Osteocyte (in vitro differentiated cells): ENCODE measurements around the gene UNC119. TPM values are rescaled to one million over a fixed set of nuclear protein-coding genes. Genes with fewer than 3 reads are reported as not detected.
A peak's percentile ranks its signal among the peaks of the same experiment; 100 is the strongest.

ENCODE experiments used
- DNase-seq: peaks from one replicate; pipeline ENCODE4 v3.0.0; 2021; ENCODE audit warnings: mixed read lengths; ENCODE audit not compliant: unreplicated experiment; ENCODE audit errors: extremely low spot score
- H3K27ac Mint-ChIP-seq: one replicate; pipeline ENCODE4 v1.8.0; 2021; ENCODE audit warnings: mild to moderate bottlenecking, mixed read lengths; ENCODE audit not compliant: unreplicated experiment
- H3K27me3 Mint-ChIP-seq: one replicate; pipeline ENCODE4 v1.8.0; 2021; ENCODE audit warnings: mixed read lengths; ENCODE audit not compliant: unreplicated experiment
- H3K36me3 Mint-ChIP-seq: one replicate; pipeline ENCODE4 v1.8.0; 2021; ENCODE audit warnings: mixed read lengths; ENCODE audit not compliant: unreplicated experiment
- H3K4me1 Mint-ChIP-seq: one replicate; pipeline ENCODE4 v1.8.0; 2021; ENCODE audit warnings: mixed read lengths; ENCODE audit not compliant: unreplicated experiment
- H3K4me3 Mint-ChIP-seq: one replicate; pipeline ENCODE4 v1.8.0; 2021; ENCODE audit warnings: mild to moderate bottlenecking, moderate library complexity, mixed read lengths; ENCODE audit not compliant: unreplicated experiment
- H3K9me3 Mint-ChIP-seq: one replicate; pipeline ENCODE4 v1.8.0; 2021; ENCODE audit warnings: mixed read lengths; ENCODE audit not compliant: unreplicated experiment
- CTCF ChIP-seq: fragments of 200-600 bp; sonication (generic); IDR thresholded peaks from 2 replicates; pipeline ENCODE4 v1.5.0; 2021; ENCODE audit warnings: antibody characterized with exemption, mild to moderate bottlenecking, moderate library complexity
- total RNA-seq: library from RNA; stranded (reverse); gene quantifications from 2 replicates; pipeline ENCODE4 v1.2.1, GENCODE V29; 2021

UNC119 gene
- total RNA-seq, 1 donor from 2014 or later = 34.9 TPM

GRCh38 chr17:28547623-28548416, 4.6 kb downstream of the UNC119 start:
- DNase-seq = peak; percentile 92
- no peak overlapping the region for H3K27ac Mint-ChIP-seq

GRCh38 chr17:28547096-28547622, 5.3 kb downstream of the UNC119 start:
- TF ChIP-seq CTCF = no peak
- DNase-seq = no peak
- H3K4me3 Mint-ChIP-seq = no peak overlapping the region
- H3K27ac Mint-ChIP-seq = no peak overlapping the region
- no peaks in the 10 kb centered on the region for H3K27me3 Mint-ChIP-seq
- H3K4me1 Mint-ChIP-seq = peaks cover 19% of the 10 kb centered on the region
- no peaks in the 10 kb centered on the region for H3K9me3 Mint-ChIP-seq
- no peaks in the 10 kb centered on the region for H3K36me3 Mint-ChIP-seq

More at GRCh38 chr17:28547623-28548416, 4.6 kb downstream of the UNC119 start:
- no peaks in the 10 kb centered on the region for H3K9me3 Mint-ChIP-seq
- H3K4me3 Mint-ChIP-seq = no peak overlapping the region
- H3K4me1 Mint-ChIP-seq = peaks cover 20% of the 10 kb centered on the region
- peak; percentile 80 for TF ChIP-seq CTCF
- H3K36me3 Mint-ChIP-seq = no peaks in the 10 kb centered on the region
- H3K27me3 Mint-ChIP-seq = no peaks in the 10 kb centered on the region

GRCh38 chr17:28545787-28546415, 6.5 kb downstream of the UNC119 start:
- H3K27ac Mint-ChIP-seq = no peak overlapping the region
- no peak overlapping the region for H3K4me3 Mint-ChIP-seq
- H3K27me3 Mint-ChIP-seq = no peaks in the 10 kb centered on the region
- no peaks in the 10 kb centered on the region for H3K36me3 Mint-ChIP-seq
- no peaks in the 10 kb centered on the region for H3K9me3 Mint-ChIP-seq
- peaks cover 8% of the 10 kb centered on the region for H3K4me1 Mint-ChIP-seq
- no peak for TF ChIP-seq CTCF
- DNase-seq = no peak

GRCh38 chr17:28545141-28545503, 7.3 kb downstream of the UNC119 start:
- no peak overlapping the region for H3K4me3 Mint-ChIP-seq
- no peaks in the 10 kb centered on the region for H3K36me3 Mint-ChIP-seq
- peaks cover 8% of the 10 kb centered on the region for H3K4me1 Mint-ChIP-seq
- H3K9me3 Mint-ChIP-seq = no peaks in the 10 kb centered on the region
- no peak for DNase-seq
- no peaks in the 10 kb centered on the region for H3K27me3 Mint-ChIP-seq
- TF ChIP-seq CTCF = no peak
- no peak overlapping the region for H3K27ac Mint-ChIP-seq
